ENCODE results near the gene GFPT1. TPM values are rescaled to one million over a fixed set of nuclear protein-coding genes. Genes with fewer than 3 reads are reported as not detected.
A peak's percentile ranks its signal among the peaks of the same experiment; 100 is the strongest.

GFPT1 gene
- total and polyA plus RNA-seq, 9 of the 15 experiments (the other 6 are each of a cell fraction or from before 2014, with no cell fraction given), result 6.6 to 38.3 (median 15.9) TPM

DNA sequence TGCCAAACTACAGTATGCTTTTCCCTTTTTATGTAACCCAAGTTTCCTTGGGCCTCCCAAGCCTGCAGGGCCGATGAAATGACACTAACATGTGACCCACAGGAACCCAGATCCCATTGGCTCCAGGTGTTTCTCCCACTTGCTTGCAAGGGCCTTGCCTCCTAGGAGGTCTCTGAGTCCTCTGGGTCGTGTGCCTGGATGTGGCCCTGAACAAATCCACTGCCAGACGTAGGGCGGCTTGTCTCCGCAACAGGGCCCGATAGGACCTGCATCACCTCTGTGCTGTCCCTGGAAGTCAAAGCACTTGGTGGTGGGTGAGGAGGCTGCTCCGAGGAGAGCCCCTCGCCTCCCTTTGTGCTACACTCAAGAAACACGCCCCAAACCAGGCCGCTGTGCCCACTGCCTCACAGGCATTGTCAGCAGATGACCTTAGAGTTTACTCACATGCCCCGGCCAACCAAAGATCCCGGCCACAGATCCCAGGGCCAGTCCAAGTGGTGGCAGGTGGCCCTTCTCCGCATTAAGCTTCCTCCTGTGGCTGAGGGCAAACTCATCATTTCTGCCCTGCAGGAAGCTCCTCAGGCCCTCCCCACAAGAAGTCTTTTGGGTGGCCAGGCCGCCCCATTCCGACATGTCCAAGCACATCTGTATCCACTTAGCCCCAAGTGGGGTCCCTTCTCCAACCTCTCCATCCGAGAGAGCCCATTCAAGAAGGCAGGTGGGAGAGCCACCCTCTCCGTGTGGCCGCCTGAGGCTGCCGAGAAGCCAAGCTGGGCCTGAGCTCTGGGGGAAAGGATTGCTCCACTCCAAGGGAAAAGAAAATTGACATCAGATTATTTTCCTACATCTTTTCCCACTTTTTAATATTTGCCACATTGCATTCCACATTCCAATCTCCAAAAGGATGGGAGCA, 76.7 kb downstream of the GFPT1 start (continued):
- TF ChIP-seq HDAC8 (tag; IDR thresholded peaks at IDR 0.05) (no peak), ARID3A (IDR thresholded peaks at IDR 0.05; ENCODE audit: borderline replicate concordance, low read depth, low read length) (no peak)

GRCh38 chr2:69309351-69310110, 77.5 kb downstream of the GFPT1 start:
- WGBS (ENCODE audit: insufficient coverage, low coverage, missing lambda C conversion rate), result 52% methylated on average over 9 of the region's 9 CpGs
- FAIRE-seq (no peak), ATAC-seq (no peak), DNase-seq (ENCODE audit: extremely low read depth in 1 of 4, low spot score in 3 of 4) (peak in 2 of 4 experiments; percentile 22 to 28)
- POLR2A ChIA-PET, result interaction anchor here (0.6 kb wide), 2 partner anchors 34 to 434 kb away, joined by 3 read pairs; no protein-coding TSS in a partner anchor
- no peaks in the 10 kb centered on the region for H3K36me3 ChIP-seq (ENCODE audit: control insufficient read depth, insufficient read depth, low read length)
- H3K9ac ChIP-seq (ENCODE audit: insufficient read depth in 1 of 2, low read depth in 2 of 2, low read length in 2 of 2), result no peak overlapping the region
- H3K79me2 ChIP-seq (ENCODE audit: control insufficient read depth, insufficient read depth, low read length), result no peaks in the 10 kb centered on the region
- BruUV-seq (replicated peaks), result no TSS peak
- in situ Hi-C loops (cut with MboI), result loop anchor here (25.0 kb wide), 1 partner anchor 272 kb away; no protein-coding TSS in a partner anchor
- CTCF ChIA-PET (ENCODE audit: low intra/inter-chr PET ratio), result interaction anchor here (0.5 to 0.7 kb wide), 2 partner anchors 508 to 993 kb away, joined by 3 read pairs; partner anchors contain the start of gene FAM136A
- H3K9me3 ChIP-seq (replicated peaks; ENCODE audit: control insufficient read depth, insufficient read depth, low read depth, low read length), result no peaks in the 10 kb centered on the region
- H3K4me1 ChIP-seq (replicated peaks in 1 of 2; ENCODE audit: control insufficient read depth in 2 of 2, insufficient read depth in 2 of 2, low read length in 2 of 2), result peaks cover 0 to 18% of the 10 kb centered on the region in 2 experiments; a peak in 3 of 5 replicates
- no peak overlapping the region for H2AFZ ChIP-seq (ENCODE audit: low read depth, low read length)
- H3K4me2 ChIP-seq (ENCODE audit: insufficient read depth, low read length), result no peak overlapping the region
- intact Hi-C loops (cut with micrococcal nuclease), result loop anchor here (10.0 kb wide), 1 partner anchor 365 kb away; no protein-coding TSS in a partner anchor
- H4K20me1 ChIP-seq (replicated peaks; ENCODE audit: control insufficient read depth, insufficient read depth, low read length), result peaks cover 10% of the 10 kb centered on the region; the same call in 1 of the 2 replicates
- H3K27me3 ChIP-seq (ENCODE audit: control insufficient read depth in 2 of 2, insufficient read depth in 2 of 2, low read length in 2 of 2), result peaks cover 7 to 19% of the 10 kb centered on the region in 2 experiments; a peak in 3 of 5 replicates
- no peaks in the 10 kb centered on the region for H3K9me1 ChIP-seq (ENCODE audit: control insufficient read depth, insufficient read depth, low read length)
- H3K27ac ChIP-seq (ENCODE audit: extremely low read depth, low read depth, low read length), result no peak overlapping the region
- H3K4me3 ChIP-seq, result no peak overlapping the region
- TF ChIP-seq NFATC3 (IDR thresholded peaks at IDR 0.05) (no peak), TAL1 (IDR thresholded peaks at IDR 0.05) (no peak), FOXJ3 (CRISPR knock-in tag; IDR thresholded peaks at IDR 0.05) (peak; percentile 58; the same call in 1 of the 2 replicates), RFX1 (IDR thresholded peaks at IDR 0.05) (peak; percentile 67), FOXJ2 (tag; IDR thresholded peaks at IDR 0.05) (peak; percentile 99)
